Activated CD4-positive, alpha-beta T cell treated with anti-CD3 and anti-CD28 coated beads, Interleukin-2, Interleukin-6, amounts not matched to agents 100 ng/mL and 50 ng/mL, durations not matched to agents 16 hours and 8 hours (primary cell): ENCODE data around the gene TMX1.

Experiments used
- DNase-seq: peaks from one replicate; pipeline ENCODE4 v3.0.0-alpha.2; 2020

TMX1 gene

DNA sequence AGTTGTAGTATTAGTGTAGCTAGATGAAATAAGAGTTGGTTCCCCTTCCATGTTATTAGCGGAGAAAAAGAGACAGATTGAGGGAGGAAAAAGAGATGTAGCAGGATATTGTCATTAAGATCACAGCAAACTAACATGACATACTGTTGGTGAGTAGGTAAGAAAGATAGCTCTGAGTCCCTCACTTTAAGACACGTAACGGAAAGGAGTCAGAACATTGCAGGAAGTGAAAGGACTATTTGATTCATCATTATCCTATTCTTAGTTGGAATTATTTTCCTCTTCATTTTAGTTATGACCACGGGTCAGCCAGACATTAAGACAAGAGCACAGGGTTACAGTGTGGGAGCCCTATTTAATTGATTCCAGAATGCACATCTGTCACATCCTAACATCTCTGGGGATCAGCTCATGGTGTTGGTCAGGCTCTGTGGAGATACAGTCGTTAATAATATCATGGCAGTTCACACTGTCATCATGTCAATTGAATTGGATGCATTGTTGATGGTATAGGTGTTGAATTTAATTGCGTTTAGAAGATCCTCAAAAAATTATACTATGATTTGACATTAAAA lies 55.0 kb downstream of the TMX1 start:
- DNase-seq = no peak

DNA sequence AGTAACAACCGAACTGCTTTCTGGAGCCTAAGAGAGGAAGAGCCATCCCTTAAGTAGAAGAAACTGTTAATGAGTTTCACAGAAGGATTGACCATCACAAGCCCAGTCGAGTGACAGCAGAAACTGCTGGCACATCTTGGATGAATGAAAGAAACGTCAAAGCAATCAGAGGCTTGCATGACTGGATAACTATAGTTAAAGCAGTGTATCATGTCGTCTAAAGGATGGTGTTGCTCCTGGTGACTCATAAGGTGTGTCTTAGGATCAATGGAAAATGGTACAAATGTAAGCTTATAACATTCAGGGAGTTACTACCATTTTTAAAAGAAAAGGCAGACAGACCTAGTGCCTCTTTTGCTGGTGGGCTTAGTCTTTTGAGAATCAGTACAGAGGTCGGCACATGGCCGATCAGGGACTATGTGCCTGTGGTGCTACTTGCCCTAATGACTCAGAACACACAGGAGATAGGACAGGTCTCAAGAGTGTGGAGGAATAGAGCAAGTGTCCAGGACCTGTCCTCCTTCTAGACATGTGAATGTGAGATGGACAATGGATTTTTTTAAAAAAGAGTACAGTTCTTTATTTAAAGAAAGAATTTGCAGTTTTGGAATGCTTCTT lies 55.7 kb downstream of the TMX1 start:
- no peak for DNase-seq

DNA sequence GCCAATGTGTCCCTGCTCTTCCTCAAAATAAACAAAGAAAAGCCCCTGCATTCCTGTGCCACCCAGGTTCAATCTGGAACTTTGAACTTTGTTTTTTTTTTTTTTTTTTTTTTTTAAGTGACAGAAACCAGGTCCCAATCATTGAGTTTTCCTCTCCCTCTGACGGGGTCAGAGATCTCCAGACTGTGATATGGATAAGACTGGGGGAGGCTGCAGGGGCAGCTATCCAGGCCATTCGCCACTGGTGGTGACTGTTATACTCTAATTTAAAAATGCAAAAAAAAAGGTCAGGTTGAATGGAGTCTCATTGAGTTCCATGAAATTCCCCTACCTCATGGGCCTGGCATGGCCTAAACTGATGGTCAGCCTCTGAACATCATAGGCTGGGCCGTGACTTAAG lies 57.0 kb downstream of the TMX1 start:
- no peak for DNase-seq

DNA sequence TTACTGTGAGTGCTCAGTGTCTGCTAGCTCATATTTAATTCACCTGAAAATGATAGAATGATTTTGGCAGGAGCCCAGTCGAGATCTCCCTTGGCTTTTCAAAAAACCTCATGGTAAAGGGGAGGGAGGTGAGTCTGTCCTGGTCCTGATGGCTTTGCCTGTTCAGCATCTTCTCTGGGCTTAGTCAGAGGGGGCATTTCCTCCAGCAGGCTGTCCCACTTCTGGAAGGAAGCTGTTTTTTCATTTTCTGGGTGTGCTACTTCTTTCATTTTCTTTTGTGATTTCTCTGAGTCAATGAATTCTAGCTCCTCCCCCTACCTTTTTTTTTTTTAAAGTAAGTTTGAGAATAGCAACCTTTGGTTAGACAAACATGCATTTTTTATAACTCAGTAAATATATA lies 58.8 kb downstream of the TMX1 start:
- DNase-seq = peak; percentile 56

DNA sequence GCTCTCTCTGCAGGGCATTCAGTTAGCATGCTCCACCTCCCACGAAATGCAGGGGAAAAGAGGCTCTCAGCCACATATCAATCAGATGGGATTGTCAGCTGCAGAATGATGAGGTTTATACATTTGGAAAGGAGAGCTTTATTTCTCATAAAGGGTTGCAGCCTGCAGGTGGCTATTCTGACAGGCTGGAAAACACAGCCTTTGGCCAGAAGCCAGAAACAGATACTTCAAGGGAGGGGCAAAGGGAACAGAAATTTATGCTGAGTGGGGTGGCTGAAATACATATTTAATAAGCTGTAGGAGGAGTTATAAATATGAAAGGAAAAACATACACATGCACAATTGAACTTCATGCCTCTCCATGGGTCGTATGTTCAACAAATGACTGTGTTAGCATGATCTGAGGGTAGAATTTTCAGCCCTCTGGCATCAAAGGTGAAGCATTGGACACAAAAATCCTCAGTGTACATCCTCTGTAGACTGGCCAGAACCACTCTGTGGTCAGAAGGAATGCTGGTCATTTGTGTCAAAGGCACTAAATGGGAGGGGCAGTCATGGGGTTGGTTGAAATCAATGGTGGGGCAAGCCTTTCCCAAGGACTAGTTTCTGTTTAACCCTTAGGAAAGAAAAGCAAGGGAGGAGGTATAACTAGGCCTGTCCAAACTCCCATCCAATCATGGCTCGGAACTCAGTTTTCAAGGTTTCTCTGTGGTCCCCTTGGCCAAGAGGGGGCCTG lies 62.4 kb downstream of the TMX1 start:
- no peak for DNase-seq

DNA sequence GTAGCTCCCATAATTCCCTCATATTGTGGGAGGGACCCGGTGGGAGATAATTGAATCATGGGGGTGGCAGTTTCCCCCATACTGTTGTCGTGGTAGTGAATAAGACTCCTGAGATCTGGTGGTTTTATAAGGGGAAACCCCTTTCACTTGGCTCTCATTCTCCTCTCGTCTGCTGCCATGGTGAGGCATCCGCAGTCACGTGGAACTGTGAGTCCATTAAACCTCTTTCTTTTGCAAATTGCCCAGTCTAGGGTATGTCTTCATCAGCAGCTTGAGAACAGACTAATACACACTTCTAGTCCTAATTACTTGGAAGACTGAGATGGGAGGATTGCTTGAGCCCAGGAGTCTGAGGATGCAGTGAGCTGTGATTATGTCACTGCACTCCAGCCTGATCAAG lies 64.4 kb downstream of the TMX1 start:
- DNase-seq = peak; percentile 28

DNA sequence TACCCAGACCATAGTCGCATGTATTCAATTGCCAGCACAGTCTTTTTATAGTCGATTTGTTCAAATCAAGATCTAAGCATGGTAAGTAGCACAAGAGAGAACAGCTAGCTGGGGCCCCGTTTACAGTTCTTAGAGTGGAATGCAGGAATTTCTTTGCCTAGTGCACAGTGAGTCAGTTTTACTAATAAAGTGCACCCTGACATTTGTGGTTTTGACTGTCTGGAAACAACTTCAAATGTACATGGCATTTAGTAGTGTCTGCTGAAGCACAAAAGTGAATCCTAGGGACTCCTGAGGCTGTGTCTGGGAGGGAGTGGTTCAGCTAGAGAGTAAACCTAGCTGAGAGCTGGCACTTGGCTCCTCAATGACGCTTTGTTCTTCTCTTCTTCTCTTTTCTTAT lies 64.9 kb downstream of the TMX1 start:
- no peak for DNase-seq

DNA sequence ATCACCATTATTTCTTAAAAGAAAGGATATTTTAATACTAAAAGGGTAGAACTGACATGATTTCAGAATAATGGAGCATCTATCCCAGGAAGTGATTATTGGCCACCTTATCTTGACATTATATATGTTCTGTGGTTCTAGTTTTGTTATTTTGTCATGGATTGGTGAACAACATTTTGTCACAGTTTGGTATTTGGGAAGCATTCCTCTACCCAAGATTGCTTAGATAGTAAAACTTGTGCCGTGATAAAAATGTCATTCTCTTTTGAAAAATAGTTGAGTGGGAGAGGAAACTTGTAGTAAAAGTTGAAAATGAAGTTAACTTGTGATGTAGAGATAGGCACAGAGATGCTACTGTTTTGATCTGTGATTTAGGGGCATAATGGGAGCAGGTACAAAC lies 65.7 kb downstream of the TMX1 start:
- no peak for DNase-seq
